Heart left ventricle (tissue), 13 donors: ENCODE measurements around the gene STK17A.

ENCODE experiments used
- POLR2A ChIP-seq, 2 donors: fragments of 450-650 bp; IDR thresholded peaks; one replicate each; pipeline ENCODE4 v1.6.1; 2017; ENCODE audit warnings: antibody characterized with exemption in 2 of 2, mild to moderate bottlenecking in 2 of 2, moderate library complexity in 2 of 2
- TF ChIP-seq, protein P1 (sequence below), 12 donors: fragments of 200-600 bp; sonication (generic) in 4 of 12; IDR thresholded peaks; one replicate each; pipeline versions ENCODE4 v1.5.0 to v1.8.0; 2018 to 2022; ENCODE audit warnings: antibody characterized with exemption in 12 of 12, mild to moderate bottlenecking in 5 of 12
- donor health status: ischemic (EF 13 %, LVEDD 7.1; RV severe dilation, severe dysfunction).
- donor health status: DM: no; HTN: yes; CAD: no.
- donor health status: DM: no; HTN: no; CAD: no.
- donor health status: ischemic (EF 25% LVEDD 6.9; RV normal size, moderate dysfunction).
- donor health status: ischemic (EF 25% LVEDD 5.7; RV mildly dilated, moderate dysfunction).
- donor health status: ischemic (EF 35%, LVEDD 5.7; RV mildly dilated, moderate dysfunction).
- donor health status: nonischemic (EF 11% LVEDD 7.7; RV severe dilation, severe dysfunction).
- donor health status: DM: yes; HTN: yes; CAD: no.
- donor health status: PGD.
- donor health status: ischemic (EF 29% LVEDD 5.4; RV normal size, mild dysfunction).
- donor health status: nonischemic (EF 23%, LVEDD 6.1; RV moderate dilation, normal function).

DNA sequence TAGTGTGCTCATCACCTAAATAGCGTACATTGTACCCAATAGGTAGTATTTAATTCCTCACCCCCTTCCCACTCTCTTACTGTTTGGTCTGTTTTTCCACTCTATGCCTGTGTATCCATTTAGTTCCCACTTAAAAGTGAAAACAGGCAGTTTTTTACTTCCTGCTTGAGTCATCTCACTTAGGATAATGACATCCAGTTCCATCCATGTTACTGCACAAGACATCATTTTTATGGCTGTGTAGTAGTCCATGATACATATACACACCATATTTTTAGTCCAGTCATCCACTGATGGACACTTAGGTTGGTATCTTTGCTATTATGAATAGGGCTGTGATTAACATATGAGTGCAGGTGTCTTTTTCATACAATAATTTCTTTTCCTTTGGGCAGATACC lies 10.1 kb downstream of the STK17A start:
- TF ChIP-seq, protein P1, sequence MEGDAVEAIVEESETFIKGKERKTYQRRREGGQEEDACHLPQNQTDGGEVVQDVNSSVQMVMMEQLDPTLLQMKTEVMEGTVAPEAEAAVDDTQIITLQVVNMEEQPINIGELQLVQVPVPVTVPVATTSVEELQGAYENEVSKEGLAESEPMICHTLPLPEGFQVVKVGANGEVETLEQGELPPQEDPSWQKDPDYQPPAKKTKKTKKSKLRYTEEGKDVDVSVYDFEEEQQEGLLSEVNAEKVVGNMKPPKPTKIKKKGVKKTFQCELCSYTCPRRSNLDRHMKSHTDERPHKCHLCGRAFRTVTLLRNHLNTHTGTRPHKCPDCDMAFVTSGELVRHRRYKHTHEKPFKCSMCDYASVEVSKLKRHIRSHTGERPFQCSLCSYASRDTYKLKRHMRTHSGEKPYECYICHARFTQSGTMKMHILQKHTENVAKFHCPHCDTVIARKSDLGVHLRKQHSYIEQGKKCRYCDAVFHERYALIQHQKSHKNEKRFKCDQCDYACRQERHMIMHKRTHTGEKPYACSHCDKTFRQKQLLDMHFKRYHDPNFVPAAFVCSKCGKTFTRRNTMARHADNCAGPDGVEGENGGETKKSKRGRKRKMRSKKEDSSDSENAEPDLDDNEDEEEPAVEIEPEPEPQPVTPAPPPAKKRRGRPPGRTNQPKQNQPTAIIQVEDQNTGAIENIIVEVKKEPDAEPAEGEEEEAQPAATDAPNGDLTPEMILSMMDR (IDR thresholded peaks at IDR 0.05): no peak
- no peak for TF ChIP-seq POLR2A (IDR thresholded peaks at IDR 0.05)
